ENCODE data around the gene XPO6.

- TF ChIP-seq RAD21 (IDR thresholded peaks at IDR 0.05) (no peak), ATF3 (IDR thresholded peaks at IDR 0.05) (no peak), YY1 (IDR thresholded peaks at IDR 0.05) (no peak), GABPA (IDR thresholded peaks at IDR 0.05 in 1 of 2, conservative IDR thresholded peaks at IDR 0.05 in 1 of 2) (no peak)
- TF ChIP-seq, protein P1, sequence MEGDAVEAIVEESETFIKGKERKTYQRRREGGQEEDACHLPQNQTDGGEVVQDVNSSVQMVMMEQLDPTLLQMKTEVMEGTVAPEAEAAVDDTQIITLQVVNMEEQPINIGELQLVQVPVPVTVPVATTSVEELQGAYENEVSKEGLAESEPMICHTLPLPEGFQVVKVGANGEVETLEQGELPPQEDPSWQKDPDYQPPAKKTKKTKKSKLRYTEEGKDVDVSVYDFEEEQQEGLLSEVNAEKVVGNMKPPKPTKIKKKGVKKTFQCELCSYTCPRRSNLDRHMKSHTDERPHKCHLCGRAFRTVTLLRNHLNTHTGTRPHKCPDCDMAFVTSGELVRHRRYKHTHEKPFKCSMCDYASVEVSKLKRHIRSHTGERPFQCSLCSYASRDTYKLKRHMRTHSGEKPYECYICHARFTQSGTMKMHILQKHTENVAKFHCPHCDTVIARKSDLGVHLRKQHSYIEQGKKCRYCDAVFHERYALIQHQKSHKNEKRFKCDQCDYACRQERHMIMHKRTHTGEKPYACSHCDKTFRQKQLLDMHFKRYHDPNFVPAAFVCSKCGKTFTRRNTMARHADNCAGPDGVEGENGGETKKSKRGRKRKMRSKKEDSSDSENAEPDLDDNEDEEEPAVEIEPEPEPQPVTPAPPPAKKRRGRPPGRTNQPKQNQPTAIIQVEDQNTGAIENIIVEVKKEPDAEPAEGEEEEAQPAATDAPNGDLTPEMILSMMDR (IDR thresholded peaks at IDR 0.05; ENCODE audit: low read depth, low read length, missing input control), result no peak
- TF ChIP-seq, protein P2, sequence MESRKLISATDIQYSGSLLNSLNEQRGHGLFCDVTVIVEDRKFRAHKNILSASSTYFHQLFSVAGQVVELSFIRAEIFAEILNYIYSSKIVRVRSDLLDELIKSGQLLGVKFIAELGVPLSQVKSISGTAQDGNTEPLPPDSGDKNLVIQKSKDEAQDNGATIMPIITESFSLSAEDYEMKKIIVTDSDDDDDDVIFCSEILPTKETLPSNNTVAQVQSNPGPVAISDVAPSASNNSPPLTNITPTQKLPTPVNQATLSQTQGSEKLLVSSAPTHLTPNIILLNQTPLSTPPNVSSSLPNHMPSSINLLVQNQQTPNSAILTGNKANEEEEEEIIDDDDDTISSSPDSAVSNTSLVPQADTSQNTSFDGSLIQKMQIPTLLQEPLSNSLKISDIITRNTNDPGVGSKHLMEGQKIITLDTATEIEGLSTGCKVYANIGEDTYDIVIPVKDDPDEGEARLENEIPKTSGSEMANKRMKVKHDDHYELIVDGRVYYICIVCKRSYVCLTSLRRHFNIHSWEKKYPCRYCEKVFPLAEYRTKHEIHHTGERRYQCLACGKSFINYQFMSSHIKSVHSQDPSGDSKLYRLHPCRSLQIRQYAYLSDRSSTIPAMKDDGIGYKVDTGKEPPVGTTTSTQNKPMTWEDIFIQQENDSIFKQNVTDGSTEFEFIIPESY (IDR thresholded peaks at IDR 0.05), result no peak
These were observed 121.0 kb downstream of the XPO6 start for GRCh38 chr16:28090646-28091377.
